B cell (primary cell): ENCODE results near the gene KPNA3.

ENCODE experiments used
- CTCF ChIP-seq: fragments of 200-600 bp; IDR thresholded peaks from one replicate; pipeline ENCODE4 v1.8.0; 2022; ENCODE audit warnings: antibody characterized with exemption, mild to moderate bottlenecking
- EZH2 ChIP-seq: IDR thresholded peaks from 2 replicates; pipeline ENCODE4 v1.6.1; 2012; ENCODE audit warnings: borderline replicate concordance, low read depth, mild to moderate bottlenecking, moderate library complexity, low read length; ENCODE audit not compliant: insufficient read depth, poor library complexity, severe bottlenecking

- TF ChIP-seq CTCF (no peak), EZH2 (no peak)
Measured at GRCh38 chr13:49811527-49811908, 19.0 kb upstream of the KPNA3 start.
